ENCODE results near the gene VPS37D. TPM values are rescaled to one million over a fixed set of nuclear protein-coding genes. Genes with fewer than 3 reads are reported as not detected.

Gene VPS37D
- total and polyA plus RNA-seq, 2 of the 4 experiments (the other 2 are of a cell fraction), result 2.3 to 3.1 TPM

DNA sequence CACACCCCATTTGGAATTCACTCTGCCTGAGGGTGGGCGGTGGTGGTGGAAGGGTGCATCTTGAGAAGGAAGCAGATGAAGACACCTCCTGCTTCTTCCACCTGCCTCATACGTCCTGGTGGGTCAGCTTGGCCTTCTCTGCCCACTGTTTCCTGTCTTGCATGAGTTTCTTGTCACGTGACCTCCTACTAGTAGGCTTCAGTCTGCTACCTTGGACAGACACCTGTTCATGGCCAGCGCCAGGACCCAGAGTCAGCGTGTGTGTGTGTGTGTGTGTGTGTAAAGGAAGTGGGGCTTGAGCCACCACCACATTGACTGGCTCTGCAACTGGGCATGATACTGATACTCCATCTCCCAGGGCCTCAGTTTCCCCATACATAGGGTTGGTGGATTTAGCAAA is 17.1 kb upstream of the VPS37D start:
- 0% methylated on average over 1 of the region's 5 CpGs; no CpG with 5 or more reads in 1 of the 2 experiments for WGBS, 2 experiments (ENCODE audit: extremely low coverage in 2 of 2, insufficient read length in 1 of 2)
- no peak overlapping the region for H2AFZ ChIP-seq (replicated peaks; ENCODE audit: low read length, poor library complexity)
- ChIA-PET CTCF (no interaction called here), POLR2A (ENCODE audit: unreplicated experiment) (no interaction called here)
- no peak overlapping the region for H2BK120ac ChIP-seq (ENCODE audit: low read depth, low read length)
- no peak overlapping the region for H4K8ac ChIP-seq (ENCODE audit: low read depth in 2 of 2, low read length in 2 of 2)
- no peaks in the 10 kb centered on the region for H4K20me1 ChIP-seq (ENCODE audit: insufficient read depth, low read length)
- no TSS peak for BruUV-seq (replicated peaks)
- ATAC-seq (ENCODE audit: low read depth) (no peak), DNase-seq (no peak)
- H4K91ac ChIP-seq (ENCODE audit: insufficient read depth, low read depth, low read length), result no peak overlapping the region
- in situ Hi-C loops (cut with MboI; ENCODE audit: low sequenced_read_pairs) (no loop called here), dilution Hi-C loops (cut with HindIII; ENCODE audit: low sequenced_read_pairs, unreplicated experiment) (no loop called here), intact Hi-C loops (cut with micrococcal nuclease) (no loop called here)
- no peak overlapping the region for H2AK9ac ChIP-seq (replicated peaks; ENCODE audit: low read depth, low read length, poor library complexity)
- no peak overlapping the region for H2BK15ac ChIP-seq (ENCODE audit: low read depth, low read length)
- no peak overlapping the region for H3K4me2 ChIP-seq (ENCODE audit: low read depth, low read length)
- H3K36me3 ChIP-seq (ENCODE audit: control insufficient read depth, insufficient read depth, low read length), result no peaks in the 10 kb centered on the region
- H3K9me1 ChIP-seq (ENCODE audit: insufficient read depth, low read length), result no peaks in the 10 kb centered on the region
- H3K14ac ChIP-seq (replicated peaks; ENCODE audit: low read depth, low read length), result no peak overlapping the region
- H2BK20ac ChIP-seq (ENCODE audit: low read depth, low read length), result no peak overlapping the region
- H3K4ac ChIP-seq (ENCODE audit: low read depth, low read length), result no peak overlapping the region
- no peak overlapping the region for H3K18ac ChIP-seq (ENCODE audit: low read depth, low read length)
- no peak overlapping the region for H3K9ac ChIP-seq (ENCODE audit: low read depth, low read length)
- TF ChIP-seq, protein P1, sequence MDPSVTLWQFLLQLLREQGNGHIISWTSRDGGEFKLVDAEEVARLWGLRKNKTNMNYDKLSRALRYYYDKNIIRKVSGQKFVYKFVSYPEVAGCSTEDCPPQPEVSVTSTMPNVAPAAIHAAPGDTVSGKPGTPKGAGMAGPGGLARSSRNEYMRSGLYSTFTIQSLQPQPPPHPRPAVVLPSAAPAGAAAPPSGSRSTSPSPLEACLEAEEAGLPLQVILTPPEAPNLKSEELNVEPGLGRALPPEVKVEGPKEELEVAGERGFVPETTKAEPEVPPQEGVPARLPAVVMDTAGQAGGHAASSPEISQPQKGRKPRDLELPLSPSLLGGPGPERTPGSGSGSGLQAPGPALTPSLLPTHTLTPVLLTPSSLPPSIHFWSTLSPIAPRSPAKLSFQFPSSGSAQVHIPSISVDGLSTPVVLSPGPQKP (IDR thresholded peaks at IDR 0.05; ENCODE audit: borderline replicate concordance, low read depth, low read length), result no peak
- TF ChIP-seq CHD1 (IDR thresholded peaks at IDR 0.05; ENCODE audit: low read depth, low read length) (no peak), POLR2A (IDR thresholded peaks at IDR 0.05; ENCODE audit: low read depth, low read length) (no peak), NFE2L2 (IDR thresholded peaks at IDR 0.05; ENCODE audit: low read depth, low read length) (no peak), RAD21 (IDR thresholded peaks at IDR 0.05; ENCODE audit: low read length) (no peak), MAZ (IDR thresholded peaks at IDR 0.05; ENCODE audit: borderline replicate concordance, low read depth, low read length) (no peak), MXI1 (IDR thresholded peaks at IDR 0.05; ENCODE audit: borderline replicate concordance, low read depth, low read length) (no peak), RCOR1 (IDR thresholded peaks at IDR 0.05; ENCODE audit: insufficient replicate concordance, low read length) (no peak), BHLHE40 (IDR thresholded peaks at IDR 0.05; ENCODE audit: low read depth, low read length) (no peak), CEBPB (IDR thresholded peaks at IDR 0.05; ENCODE audit: low read depth, low read length) (no peak), RFX5 (IDR thresholded peaks at IDR 0.05; ENCODE audit: low read depth, low read length) (no peak), SMC3 (IDR thresholded peaks at IDR 0.05; ENCODE audit: low read depth, low read length) (no peak), MAFK (IDR thresholded peaks at IDR 0.05; ENCODE audit: low read depth, low read length) (no peak), FOS (IDR thresholded peaks at IDR 0.05; ENCODE audit: low read depth, low read length) (no peak)
- TF ChIP-seq, protein P2, sequence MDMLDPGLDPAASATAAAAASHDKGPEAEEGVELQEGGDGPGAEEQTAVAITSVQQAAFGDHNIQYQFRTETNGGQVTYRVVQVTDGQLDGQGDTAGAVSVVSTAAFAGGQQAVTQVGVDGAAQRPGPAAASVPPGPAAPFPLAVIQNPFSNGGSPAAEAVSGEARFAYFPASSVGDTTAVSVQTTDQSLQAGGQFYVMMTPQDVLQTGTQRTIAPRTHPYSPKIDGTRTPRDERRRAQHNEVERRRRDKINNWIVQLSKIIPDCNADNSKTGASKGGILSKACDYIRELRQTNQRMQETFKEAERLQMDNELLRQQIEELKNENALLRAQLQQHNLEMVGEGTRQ (IDR thresholded peaks at IDR 0.05; ENCODE audit: low read depth, low read length), result no peak; the same call in 1 of the 2 replicates
- TF ChIP-seq, protein P3, sequence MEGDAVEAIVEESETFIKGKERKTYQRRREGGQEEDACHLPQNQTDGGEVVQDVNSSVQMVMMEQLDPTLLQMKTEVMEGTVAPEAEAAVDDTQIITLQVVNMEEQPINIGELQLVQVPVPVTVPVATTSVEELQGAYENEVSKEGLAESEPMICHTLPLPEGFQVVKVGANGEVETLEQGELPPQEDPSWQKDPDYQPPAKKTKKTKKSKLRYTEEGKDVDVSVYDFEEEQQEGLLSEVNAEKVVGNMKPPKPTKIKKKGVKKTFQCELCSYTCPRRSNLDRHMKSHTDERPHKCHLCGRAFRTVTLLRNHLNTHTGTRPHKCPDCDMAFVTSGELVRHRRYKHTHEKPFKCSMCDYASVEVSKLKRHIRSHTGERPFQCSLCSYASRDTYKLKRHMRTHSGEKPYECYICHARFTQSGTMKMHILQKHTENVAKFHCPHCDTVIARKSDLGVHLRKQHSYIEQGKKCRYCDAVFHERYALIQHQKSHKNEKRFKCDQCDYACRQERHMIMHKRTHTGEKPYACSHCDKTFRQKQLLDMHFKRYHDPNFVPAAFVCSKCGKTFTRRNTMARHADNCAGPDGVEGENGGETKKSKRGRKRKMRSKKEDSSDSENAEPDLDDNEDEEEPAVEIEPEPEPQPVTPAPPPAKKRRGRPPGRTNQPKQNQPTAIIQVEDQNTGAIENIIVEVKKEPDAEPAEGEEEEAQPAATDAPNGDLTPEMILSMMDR (conservative IDR thresholded peaks at IDR 0.05; ENCODE audit: low read depth, low read length), result no peak
- H2AK5ac ChIP-seq (ENCODE audit: low read depth, low read length), result no peak overlapping the region
- H3K79me1 ChIP-seq (ENCODE audit: low read depth in 1 of 2, low read length in 2 of 2), result no peaks in the 10 kb centered on the region
- H3K4me3 ChIP-seq (ENCODE audit: insufficient read depth, low read depth, low read length), result no peak overlapping the region
- H3K27me3 ChIP-seq (ENCODE audit: control insufficient read depth, insufficient read depth, low read length), result peaks cover 63% of the 10 kb centered on the region
- no peak overlapping the region for H3K27ac ChIP-seq (ENCODE audit: insufficient read depth, low read length)
- H4K5ac ChIP-seq (ENCODE audit: low read depth, low read length), result no peak overlapping the region
- H3K23ac ChIP-seq (ENCODE audit: low read depth, low read length), result no peak overlapping the region
- no peak overlapping the region for H2BK5ac ChIP-seq (ENCODE audit: low read depth, low read length, poor library complexity, severe bottlenecking)
- no peaks in the 10 kb centered on the region for H3K9me3 ChIP-seq (ENCODE audit: control insufficient read depth, insufficient read depth, low read length)
- no peak overlapping the region for H3K56ac ChIP-seq (ENCODE audit: extremely low read depth, insufficient read depth, low read length)
- H3K4me1 ChIP-seq (ENCODE audit: control insufficient read depth, insufficient read depth, low read length), result no peaks in the 10 kb centered on the region; the same call in 1 of the 2 replicates

All from IMR-90 (cell line).